HG03342 (cell line): ENCODE results near the gene PALLD.

Experiments used
- ATAC-seq: cut with Tn5 transposase; IDR thresholded peaks from one replicate; pipeline ENCODE4 v1.9.1; 2021; ENCODE audit warnings: mild to moderate bottlenecking, moderate library complexity; ENCODE audit not compliant: unreplicated experiment

The PALLD gene

GRCh38 chr4:168743131-168743530, 246.3 kb downstream of the PALLD start:
- no peak for ATAC-seq

- ATAC-seq, result no peak
These were observed 246.7 kb downstream of the PALLD start for GRCh38 chr4:168743601-168744000.

- ATAC-seq, result no peak
These were observed 247.2 kb downstream of the PALLD start for GRCh38 chr4:168744021-168744420.

- ATAC-seq, result no peak
These were observed 252.0 kb downstream of the PALLD start for GRCh38 chr4:168748807-168749206.

GRCh38 chr4:168751263-168752225, 254.7 kb downstream of the PALLD start:
- ATAC-seq, result no peak

GRCh38 chr4:168755598-168756477, 259.0 kb downstream of the PALLD start:
- no peak for ATAC-seq

- no peak for ATAC-seq
These were observed 260.6 kb downstream of the PALLD start for GRCh38 chr4:168757500-168757899.

GRCh38 chr4:168758351-168758876, 261.6 kb downstream of the PALLD start:
- no peak for ATAC-seq

- no peak for ATAC-seq
These were observed 262.5 kb downstream of the PALLD start for GRCh38 chr4:168759321-168759720.

- ATAC-seq, result no peak
These were observed 263.2 kb downstream of the PALLD start for GRCh38 chr4:168759959-168760527.

- ATAC-seq, result no peak
These were observed 264.2 kb downstream of the PALLD start for GRCh38 chr4:168761066-168761465.

- ATAC-seq, result no peak
These were observed 268.5 kb downstream of the PALLD start for GRCh38 chr4:168765322-168765721.

GRCh38 chr4:168765726-168766125, 268.9 kb downstream of the PALLD start:
- no peak for ATAC-seq

- ATAC-seq, result no peak
These were observed 269.9 kb downstream of the PALLD start for GRCh38 chr4:168766604-168767316.

GRCh38 chr4:168769416-168769815, 272.6 kb downstream of the PALLD start:
- no peak for ATAC-seq

GRCh38 chr4:168769837-168770236, 273.0 kb downstream of the PALLD start:
- no peak for ATAC-seq

GRCh38 chr4:168771251-168771650, 274.4 kb downstream of the PALLD start:
- ATAC-seq, result no peak

- ATAC-seq, result no peak
These were observed 276.7 kb downstream of the PALLD start for GRCh38 chr4:168773388-168774195.

- no peak for ATAC-seq
These were observed 279.5 kb downstream of the PALLD start for GRCh38 chr4:168776382-168776781.
